HG03439 (cell line): Measurements from ENCODE around the gene GMCL1.

ENCODE experiments used
- ATAC-seq: cut with Tn5 transposase; IDR thresholded peaks from one replicate; pipeline ENCODE4 v1.9.1; 2021; ENCODE audit warnings: mild to moderate bottlenecking, moderate library complexity; ENCODE audit not compliant: unreplicated experiment

Gene GMCL1

GRCh38 chr2:69923116-69923515, 93.7 kb downstream of the GMCL1 start:
- ATAC-seq, result no peak

GRCh38 chr2:69926849-69927515, 97.5 kb downstream of the GMCL1 start:
- no peak for ATAC-seq
